ENCODE data around the gene MTCL1.

The MTCL1 gene

DNA sequence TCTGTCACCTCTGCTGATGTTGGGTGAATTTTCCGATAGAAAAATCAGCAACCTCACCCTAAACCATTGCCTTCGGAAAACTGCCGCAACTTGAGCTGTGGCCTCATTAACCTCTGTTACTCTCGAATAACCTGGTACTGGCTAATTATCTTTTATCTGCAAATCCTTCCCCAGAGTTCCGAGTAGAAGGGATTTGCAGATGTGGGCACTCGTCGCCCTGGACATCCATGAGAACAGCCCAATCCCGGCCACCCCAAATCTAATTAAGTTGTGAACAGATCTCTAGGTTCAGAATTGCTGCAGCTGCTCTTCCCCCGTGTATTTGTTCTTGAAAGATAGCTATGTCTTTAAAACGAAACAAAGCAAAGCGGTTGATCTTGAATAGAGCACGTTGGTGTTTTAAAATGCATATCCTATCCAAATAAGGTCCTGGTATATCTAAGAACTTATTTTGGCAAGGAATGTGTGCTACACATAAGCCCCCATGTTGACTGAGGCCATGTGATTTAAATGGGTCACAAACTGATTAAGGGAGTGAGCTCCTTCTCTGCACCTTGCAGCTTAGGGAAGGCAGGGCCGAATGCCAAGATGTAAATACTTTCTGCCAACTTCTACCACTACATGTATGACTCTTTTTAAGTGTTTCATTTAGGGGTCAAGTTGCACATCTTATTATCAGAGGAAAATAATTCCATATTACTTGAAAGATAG, 88.2 kb downstream of the MTCL1 start:
- Mint-ChIP-seq H3K27ac (peak overlapping the region; percentile 86 to 96 (median 94)), H3K4me3 (no peak overlapping the region), H3K4me1 (peaks cover 43% of the 10 kb centered on the region), H3K27me3 (ENCODE audit: low read depth) (peaks cover 4% of the 10 kb centered on the region), H3K9me3 (no peaks in the 10 kb centered on the region), H3K36me3 (ENCODE audit: low read depth) (peaks cover 3% of the 10 kb centered on the region)
- TF ChIP-seq, protein P1, sequence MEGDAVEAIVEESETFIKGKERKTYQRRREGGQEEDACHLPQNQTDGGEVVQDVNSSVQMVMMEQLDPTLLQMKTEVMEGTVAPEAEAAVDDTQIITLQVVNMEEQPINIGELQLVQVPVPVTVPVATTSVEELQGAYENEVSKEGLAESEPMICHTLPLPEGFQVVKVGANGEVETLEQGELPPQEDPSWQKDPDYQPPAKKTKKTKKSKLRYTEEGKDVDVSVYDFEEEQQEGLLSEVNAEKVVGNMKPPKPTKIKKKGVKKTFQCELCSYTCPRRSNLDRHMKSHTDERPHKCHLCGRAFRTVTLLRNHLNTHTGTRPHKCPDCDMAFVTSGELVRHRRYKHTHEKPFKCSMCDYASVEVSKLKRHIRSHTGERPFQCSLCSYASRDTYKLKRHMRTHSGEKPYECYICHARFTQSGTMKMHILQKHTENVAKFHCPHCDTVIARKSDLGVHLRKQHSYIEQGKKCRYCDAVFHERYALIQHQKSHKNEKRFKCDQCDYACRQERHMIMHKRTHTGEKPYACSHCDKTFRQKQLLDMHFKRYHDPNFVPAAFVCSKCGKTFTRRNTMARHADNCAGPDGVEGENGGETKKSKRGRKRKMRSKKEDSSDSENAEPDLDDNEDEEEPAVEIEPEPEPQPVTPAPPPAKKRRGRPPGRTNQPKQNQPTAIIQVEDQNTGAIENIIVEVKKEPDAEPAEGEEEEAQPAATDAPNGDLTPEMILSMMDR (IDR thresholded peaks at IDR 0.05; ENCODE audit: unreplicated experiment in 3 of 3) = no peak

DNA sequence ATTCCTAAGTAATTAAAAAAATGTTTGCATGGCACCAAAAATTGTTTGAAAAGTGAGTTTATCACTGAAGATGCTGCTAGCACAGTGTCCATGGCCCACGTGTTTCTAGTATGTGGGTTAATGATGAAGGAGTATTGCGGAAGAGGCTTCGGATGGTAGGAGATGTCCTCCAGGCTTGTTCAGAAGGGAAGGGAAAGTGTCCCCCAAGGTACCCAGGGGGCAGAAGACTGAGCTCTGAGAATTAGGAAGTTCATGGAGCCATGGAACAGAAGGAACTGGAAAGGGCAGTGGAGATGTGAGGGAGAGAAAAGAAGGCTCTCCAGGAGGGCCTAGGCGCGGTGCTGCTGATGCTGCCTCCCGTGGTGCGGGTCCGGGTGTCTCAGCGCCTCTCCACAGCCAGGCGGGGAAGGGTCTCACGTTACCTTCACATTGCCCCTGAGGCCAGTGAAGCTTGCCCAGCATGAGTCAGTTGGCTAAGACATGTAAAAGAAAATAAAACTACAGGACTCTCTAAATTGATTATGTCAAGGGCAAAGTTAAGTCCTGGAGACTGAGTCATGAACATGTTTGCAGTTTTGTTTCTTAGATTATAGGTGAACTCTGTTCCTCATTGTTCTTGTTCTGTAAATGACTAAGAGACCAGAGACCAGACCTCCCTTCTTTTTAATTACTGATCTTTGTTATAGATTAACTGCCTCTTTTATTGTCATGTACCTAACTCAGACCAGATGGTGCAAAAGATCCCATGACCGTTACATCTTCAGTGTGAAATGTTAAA, 89.0 kb downstream of the MTCL1 start:
- TF ChIP-seq, protein P1 (IDR thresholded peaks at IDR 0.05; ENCODE audit: unreplicated experiment in 3 of 3) = no peak
- Mint-ChIP-seq H3K4me1 (peaks cover 45% of the 10 kb centered on the region), H3K27ac (peak overlapping the region; percentile 72 to 94 (median 86)), H3K27me3 (ENCODE audit: low read depth) (peaks cover 2% of the 10 kb centered on the region), H3K4me3 (no peak overlapping the region), H3K9me3 (no peaks in the 10 kb centered on the region), H3K36me3 (ENCODE audit: low read depth) (peaks cover 3% of the 10 kb centered on the region)

- Mint-ChIP-seq H3K36me3 (ENCODE audit: low read depth) (peaks cover 3% of the 10 kb centered on the region), H3K4me1 (peaks cover 50% of the 10 kb centered on the region), H3K27me3 (ENCODE audit: low read depth) (no peaks in the 10 kb centered on the region), H3K27ac (peak overlapping the region; percentile 72 to 94 (median 86)), H3K4me3 (no peak overlapping the region), H3K9me3 (no peaks in the 10 kb centered on the region)
- TF ChIP-seq, protein P1 (IDR thresholded peaks at IDR 0.05; ENCODE audit: unreplicated experiment in 3 of 3) = no peak
Observed at GRCh38 chr18:8794934-8795280, 89.6 kb downstream of the MTCL1 start.

GRCh38 chr18:8795586-8796325, 90.4 kb downstream of the MTCL1 start:
- Mint-ChIP-seq H3K9me3 (no peaks in the 10 kb centered on the region), H3K27ac (peak overlapping the region in 2 of 3 experiments; percentile 86 to 94)

GRCh38 chr18:8797206-8797605, 91.8 kb downstream of the MTCL1 start:
- no peak overlapping the region for H3K4me3 Mint-ChIP-seq
- peaks cover 3% of the 10 kb centered on the region for H3K36me3 Mint-ChIP-seq (ENCODE audit: low read depth)
- H3K27me3 Mint-ChIP-seq (ENCODE audit: low read depth) = no peaks in the 10 kb centered on the region
- H3K9me3 Mint-ChIP-seq = no peaks in the 10 kb centered on the region
- TF ChIP-seq, protein P1 (IDR thresholded peaks at IDR 0.05; ENCODE audit: unreplicated experiment in 3 of 3) = no peak
- peaks cover 69% of the 10 kb centered on the region for H3K4me1 Mint-ChIP-seq
- peak overlapping the region in 1 of 3 experiments; percentile 2 for H3K27ac Mint-ChIP-seq

More at GRCh38 chr18:8795586-8796325, 90.4 kb downstream of the MTCL1 start:
- Mint-ChIP-seq H3K4me1 (peaks cover 56% of the 10 kb centered on the region), H3K36me3 (ENCODE audit: low read depth) (peaks cover 3% of the 10 kb centered on the region), H3K4me3 (no peak overlapping the region), H3K27me3 (ENCODE audit: low read depth) (no peaks in the 10 kb centered on the region)
- TF ChIP-seq, protein P1 (IDR thresholded peaks at IDR 0.05; ENCODE audit: unreplicated experiment in 3 of 3) = no peak
